Measurements from ENCODE around the gene FBXO21.
"Not testable (repeated sequence)": the region's sequence is repeated elsewhere in the genome, so short reads cannot be mapped to it uniquely, and the experiment has no call there.

Gene FBXO21

DNA sequence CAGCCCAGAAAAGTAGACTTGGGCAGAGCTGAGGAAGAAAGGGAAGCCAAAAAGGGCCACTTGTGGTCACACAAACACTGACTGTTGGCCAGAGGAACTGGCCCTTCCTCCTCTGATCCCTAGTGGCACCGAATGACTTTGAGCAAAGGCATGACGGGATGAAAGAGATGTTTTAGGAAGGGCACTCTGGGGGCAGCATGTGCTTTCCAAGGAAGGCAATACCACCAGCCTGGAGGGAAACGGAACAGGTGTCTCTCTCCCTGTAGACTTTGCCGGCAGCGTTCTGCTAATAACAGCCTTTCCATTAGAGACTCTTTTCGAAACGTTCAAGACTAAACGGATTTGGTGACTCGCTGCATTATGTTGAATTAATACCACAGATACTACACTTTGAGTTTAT is 12.3 kb upstream of the FBXO21 start:
- Histone ChIP-seq H3K36me3 (ENCODE audit: low read length) (no peaks in the 10 kb centered on the region), H3K9me3 (ENCODE audit: insufficient read depth, low read length) (no peaks in the 10 kb centered on the region), H3K79me2 (ENCODE audit: insufficient read depth, low read length) (no peaks in the 10 kb centered on the region), H3F3A (ENCODE audit: insufficient read depth) (no peaks in the 10 kb centered on the region), H3K4me3 (ENCODE audit: insufficient read depth, low read length, poor library complexity, severe bottlenecking) (no peak overlapping the region), H3K27me3 (ENCODE audit: low read length) (no peaks in the 10 kb centered on the region), H4K20me1 (ENCODE audit: low read depth, low read length) (no peaks in the 10 kb centered on the region), H3K9ac (ENCODE audit: low read length) (no peak overlapping the region), H3K27ac (ENCODE audit: low read depth, low read length) (no peak overlapping the region), H3K9me2 (replicated peaks; ENCODE audit: insufficient read depth, low read length) (no peaks in the 10 kb centered on the region), H2AFZ (ENCODE audit: low read depth, low read length, severe bottlenecking) (no peak overlapping the region), H3K4me2 (ENCODE audit: low read depth, low read length, poor library complexity, severe bottlenecking) (no peak overlapping the region)
- no peak for TF ChIP-seq EZH2phosphoT487 (conservative IDR thresholded peaks at IDR 0.05; ENCODE audit: low read length)
- TF ChIP-seq, protein P1, sequence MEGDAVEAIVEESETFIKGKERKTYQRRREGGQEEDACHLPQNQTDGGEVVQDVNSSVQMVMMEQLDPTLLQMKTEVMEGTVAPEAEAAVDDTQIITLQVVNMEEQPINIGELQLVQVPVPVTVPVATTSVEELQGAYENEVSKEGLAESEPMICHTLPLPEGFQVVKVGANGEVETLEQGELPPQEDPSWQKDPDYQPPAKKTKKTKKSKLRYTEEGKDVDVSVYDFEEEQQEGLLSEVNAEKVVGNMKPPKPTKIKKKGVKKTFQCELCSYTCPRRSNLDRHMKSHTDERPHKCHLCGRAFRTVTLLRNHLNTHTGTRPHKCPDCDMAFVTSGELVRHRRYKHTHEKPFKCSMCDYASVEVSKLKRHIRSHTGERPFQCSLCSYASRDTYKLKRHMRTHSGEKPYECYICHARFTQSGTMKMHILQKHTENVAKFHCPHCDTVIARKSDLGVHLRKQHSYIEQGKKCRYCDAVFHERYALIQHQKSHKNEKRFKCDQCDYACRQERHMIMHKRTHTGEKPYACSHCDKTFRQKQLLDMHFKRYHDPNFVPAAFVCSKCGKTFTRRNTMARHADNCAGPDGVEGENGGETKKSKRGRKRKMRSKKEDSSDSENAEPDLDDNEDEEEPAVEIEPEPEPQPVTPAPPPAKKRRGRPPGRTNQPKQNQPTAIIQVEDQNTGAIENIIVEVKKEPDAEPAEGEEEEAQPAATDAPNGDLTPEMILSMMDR (IDR thresholded peaks at IDR 0.05; ENCODE audit: insufficient read depth, low read length, poor library complexity, severe bottlenecking): no peak

DNA sequence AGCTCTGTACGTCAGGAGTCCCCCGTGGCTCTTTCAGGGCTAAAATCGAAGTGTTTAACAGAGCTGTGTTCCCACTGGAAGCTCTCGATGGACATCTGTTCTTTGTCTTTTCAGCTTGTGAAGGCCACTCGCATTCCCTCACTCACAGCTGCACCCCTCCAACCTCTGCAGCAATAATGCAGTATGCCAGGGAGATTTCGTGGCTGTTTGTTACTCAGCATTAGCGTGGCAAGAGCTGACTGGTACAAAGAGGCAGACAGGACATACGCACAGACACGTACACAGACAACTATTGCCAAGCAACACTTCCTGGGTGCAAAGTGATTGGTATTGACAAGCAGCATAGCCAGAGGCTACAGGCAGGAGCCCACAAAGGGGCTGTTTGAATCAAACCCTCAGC is 11.8 kb upstream of the FBXO21 start:
- H3K79me2 ChIP-seq (ENCODE audit: insufficient read depth, low read length): no peaks in the 10 kb centered on the region
- no peaks in the 10 kb centered on the region for H4K20me1 ChIP-seq (ENCODE audit: low read depth, low read length)
- H3K9me3 ChIP-seq (ENCODE audit: insufficient read depth, low read length): no peaks in the 10 kb centered on the region
- H2AFZ ChIP-seq (ENCODE audit: low read depth, low read length, severe bottlenecking): no peak overlapping the region
- no peak overlapping the region for H3K27ac ChIP-seq (ENCODE audit: low read depth, low read length)
- no peak for TF ChIP-seq EZH2phosphoT487 (conservative IDR thresholded peaks at IDR 0.05; ENCODE audit: low read length)
- TF ChIP-seq, protein P1 (IDR thresholded peaks at IDR 0.05; ENCODE audit: insufficient read depth, low read length, poor library complexity, severe bottlenecking): no peak
- H3K4me2 ChIP-seq (ENCODE audit: low read depth, low read length, poor library complexity, severe bottlenecking): no peak overlapping the region
- H3K36me3 ChIP-seq (ENCODE audit: low read length): no peaks in the 10 kb centered on the region
- H3F3A ChIP-seq (ENCODE audit: insufficient read depth): no peaks in the 10 kb centered on the region
- H3K9ac ChIP-seq (ENCODE audit: low read length): no peak overlapping the region
- no peaks in the 10 kb centered on the region for H3K9me2 ChIP-seq (replicated peaks; ENCODE audit: insufficient read depth, low read length)
- no peaks in the 10 kb centered on the region for H3K27me3 ChIP-seq (ENCODE audit: low read length)
- H3K4me3 ChIP-seq (ENCODE audit: insufficient read depth, low read length, poor library complexity, severe bottlenecking): no peak overlapping the region

GRCh38 chr12:117199956-117200744 is 9.9 kb upstream of the FBXO21 start:
- not testable (repeated sequence) for H3K27me3 ChIP-seq (ENCODE audit: low read length); H2AFZ ChIP-seq (ENCODE audit: low read depth, low read length, severe bottlenecking); H3F3A ChIP-seq (ENCODE audit: insufficient read depth); H4K20me1 ChIP-seq (ENCODE audit: low read depth, low read length); H3K36me3 ChIP-seq (ENCODE audit: low read length); H3K9me3 ChIP-seq (ENCODE audit: insufficient read depth, low read length); H3K4me2 ChIP-seq (ENCODE audit: low read depth, low read length, poor library complexity, severe bottlenecking); H3K79me2 ChIP-seq (ENCODE audit: insufficient read depth, low read length); H3K9ac ChIP-seq (ENCODE audit: low read length); H3K27ac ChIP-seq (ENCODE audit: low read depth, low read length); H3K4me3 ChIP-seq (ENCODE audit: insufficient read depth, low read length, poor library complexity, severe bottlenecking); H3K9me2 ChIP-seq (replicated peaks; ENCODE audit: insufficient read depth, low read length)

DNA sequence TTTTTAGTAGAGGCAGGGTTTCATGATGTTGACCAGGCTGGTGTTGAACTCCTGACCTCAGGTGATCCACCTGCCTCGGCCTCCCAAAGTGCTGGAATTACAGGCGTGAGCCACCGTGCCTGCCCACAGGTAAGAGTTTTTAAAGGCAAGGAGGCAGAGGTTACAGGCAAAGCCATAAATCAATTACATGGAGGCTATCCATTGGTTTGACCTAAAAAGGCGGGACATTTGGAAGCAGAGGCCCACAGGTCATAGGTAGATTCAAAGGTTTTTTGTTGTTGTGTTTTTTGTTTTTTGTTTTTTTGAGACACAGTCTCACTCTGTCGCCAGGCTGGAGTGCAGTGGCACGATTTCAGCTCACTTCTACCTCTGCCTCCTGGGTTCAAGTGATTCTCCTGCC is 6.1 kb upstream of the FBXO21 start:
- not testable (repeated sequence) for H3K36me3 ChIP-seq (ENCODE audit: low read length); H3F3A ChIP-seq (ENCODE audit: insufficient read depth); H3K4me2 ChIP-seq (ENCODE audit: low read depth, low read length, poor library complexity, severe bottlenecking); H3K79me2 ChIP-seq (ENCODE audit: insufficient read depth, low read length); H3K27me3 ChIP-seq (ENCODE audit: low read length); H3K9me3 ChIP-seq (ENCODE audit: insufficient read depth, low read length); H4K20me1 ChIP-seq (ENCODE audit: low read depth, low read length); H3K9ac ChIP-seq (ENCODE audit: low read length); H3K4me3 ChIP-seq (ENCODE audit: insufficient read depth, low read length, poor library complexity, severe bottlenecking); H3K27ac ChIP-seq (ENCODE audit: low read depth, low read length); H2AFZ ChIP-seq (ENCODE audit: low read depth, low read length, severe bottlenecking); H3K9me2 ChIP-seq (replicated peaks; ENCODE audit: insufficient read depth, low read length)

GRCh38 chr12:117195027-117195426 is 4.8 kb upstream of the FBXO21 start:
- not testable (repeated sequence) for H3K4me2 ChIP-seq (ENCODE audit: low read depth, low read length, poor library complexity, severe bottlenecking); H3K9me3 ChIP-seq (ENCODE audit: insufficient read depth, low read length); H3F3A ChIP-seq (ENCODE audit: insufficient read depth)

More at GRCh38 chr12:117195027-117195426, 4.8 kb upstream of the FBXO21 start:
- H2AFZ ChIP-seq (ENCODE audit: low read depth, low read length, severe bottlenecking); H3K79me2 ChIP-seq (ENCODE audit: insufficient read depth, low read length); H3K27me3 ChIP-seq (ENCODE audit: low read length); H4K20me1 ChIP-seq (ENCODE audit: low read depth, low read length); H3K27ac ChIP-seq (ENCODE audit: low read depth, low read length); H3K36me3 ChIP-seq (ENCODE audit: low read length); H3K4me3 ChIP-seq (ENCODE audit: insufficient read depth, low read length, poor library complexity, severe bottlenecking); H3K9ac ChIP-seq (ENCODE audit: low read length); H3K9me2 ChIP-seq (replicated peaks; ENCODE audit: insufficient read depth, low read length): not testable (repeated sequence)
